Measurements from ENCODE around the gene FAM114A1.
"Not testable (repeated sequence)": the region's sequence is repeated elsewhere in the genome, so short reads cannot be mapped to it uniquely, and the experiment has no call there.

Gene FAM114A1

DNA sequence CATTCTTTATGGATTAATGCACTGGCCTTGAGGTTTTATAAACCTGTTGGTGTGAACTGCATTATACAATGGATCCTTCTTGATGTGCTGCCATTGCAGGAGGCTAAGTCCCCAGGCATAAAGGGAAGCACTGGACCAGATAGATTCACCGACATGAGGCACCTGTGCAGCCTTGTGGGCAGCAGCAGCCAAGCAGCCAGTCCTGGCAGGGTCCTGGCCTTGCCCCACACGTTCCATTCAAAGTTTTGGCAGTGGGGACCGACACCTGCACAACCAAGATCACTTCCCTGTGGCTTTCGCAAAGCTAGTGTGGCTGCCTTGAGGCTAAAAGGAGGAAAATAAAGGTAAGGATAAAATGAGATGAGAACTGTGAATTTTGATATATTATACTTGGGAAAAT, 111.5 kb downstream of the FAM114A1 start:
- DNase-seq: no peak

DNA sequence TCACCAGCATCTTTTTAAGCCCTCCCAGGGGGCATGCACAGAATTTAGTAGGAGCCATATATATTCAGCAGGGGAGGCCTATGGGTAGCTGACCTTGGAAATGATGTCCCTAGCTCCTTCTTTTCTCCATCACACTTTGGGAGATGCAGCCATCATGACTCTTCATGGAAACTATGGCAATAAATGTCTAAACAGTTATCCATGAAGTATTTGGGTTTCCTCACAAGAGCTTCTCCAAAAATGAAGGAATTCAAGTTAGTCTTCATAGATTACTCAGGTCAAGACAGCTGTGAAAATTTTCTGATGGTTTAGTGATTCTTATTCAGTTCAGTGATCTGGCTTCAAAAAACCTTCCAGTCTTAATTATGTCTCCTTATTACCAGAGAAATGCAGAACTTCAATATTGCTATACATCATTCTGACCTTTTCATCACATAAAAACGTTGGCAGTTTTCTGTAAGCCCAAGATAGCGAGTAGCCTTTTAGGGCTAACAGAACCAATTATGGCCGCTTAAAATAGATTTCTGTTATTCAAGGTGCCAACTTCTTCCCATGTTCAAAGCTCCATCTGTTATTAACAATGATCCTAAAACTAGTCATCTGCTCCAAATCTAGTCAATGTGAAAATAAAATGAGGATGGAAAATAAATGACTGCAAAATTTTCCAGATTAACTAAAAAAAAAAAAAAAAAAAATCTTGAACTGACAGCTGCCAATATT, 112.1 kb downstream of the FAM114A1 start:
- no peak for DNase-seq

DNA sequence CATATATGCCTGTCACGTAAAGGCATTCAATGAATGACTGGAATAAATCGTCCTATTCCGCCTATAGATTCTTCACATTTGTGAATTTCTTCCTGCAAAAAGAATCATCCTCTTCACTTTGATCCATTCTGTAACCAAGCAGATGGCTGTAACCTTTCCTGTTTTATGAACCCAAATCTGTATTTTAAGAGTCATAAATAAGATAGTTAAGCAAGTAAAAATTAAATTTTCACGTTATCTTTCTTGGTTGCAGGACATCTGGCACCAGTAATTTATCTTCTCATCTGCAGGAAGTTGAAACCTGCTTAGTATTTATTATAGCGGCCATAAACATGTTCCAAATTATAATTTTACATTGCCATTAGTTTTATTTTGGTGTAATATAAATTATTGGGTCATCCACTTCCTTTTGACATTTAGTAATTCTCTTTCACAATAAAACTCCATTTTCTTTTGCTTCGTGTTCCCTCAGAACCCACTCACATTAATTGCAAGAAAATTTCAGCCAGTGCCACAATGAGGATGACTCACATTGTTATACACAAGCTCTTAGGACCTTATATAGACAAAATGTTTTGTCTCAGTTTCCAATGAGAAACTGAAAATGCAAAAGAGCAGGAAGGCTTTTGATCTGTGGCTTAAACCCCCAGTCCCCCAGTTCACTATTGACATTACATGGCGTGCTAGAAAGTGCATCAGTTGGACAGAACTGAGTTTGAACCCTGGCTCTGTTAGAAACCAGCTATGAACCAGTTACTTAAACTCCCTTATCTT, 113.5 kb downstream of the FAM114A1 start:
- DNase-seq: peak; percentile 83 to 86

DNA sequence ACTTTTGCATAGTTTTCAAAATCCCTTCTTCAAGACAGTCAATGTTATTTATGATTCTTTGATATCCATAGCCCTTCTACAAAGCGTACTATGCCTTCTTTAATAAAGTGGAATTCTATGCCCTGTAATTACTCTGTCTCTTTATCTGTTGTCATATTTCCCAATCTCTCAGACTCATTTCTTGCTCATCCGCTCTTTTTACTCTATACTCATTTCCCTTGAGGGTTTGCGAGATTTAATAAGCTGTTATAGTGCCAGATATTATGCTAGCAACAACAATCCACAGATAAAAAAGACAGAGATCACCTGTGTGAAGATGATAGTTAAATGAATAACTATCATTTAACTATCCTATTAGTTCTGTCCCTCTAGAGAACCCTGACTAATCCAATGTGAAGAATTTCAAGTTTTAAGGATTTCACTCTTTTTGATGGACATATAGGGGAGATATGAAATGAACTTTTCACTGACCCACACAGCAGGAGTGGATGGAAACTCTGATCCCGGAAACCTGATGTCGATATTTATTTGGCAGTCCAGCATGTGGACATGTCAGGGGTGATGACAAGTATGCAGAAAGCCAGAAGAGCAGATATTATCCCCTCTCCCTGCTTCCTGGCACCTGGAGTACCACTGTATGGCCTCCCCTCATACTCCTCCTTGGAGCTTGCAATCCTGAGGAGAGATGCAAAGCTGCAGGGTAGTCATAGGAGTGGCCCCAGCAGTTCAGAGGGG, 114.9 kb downstream of the FAM114A1 start:
- DNase-seq: no peak

DNA sequence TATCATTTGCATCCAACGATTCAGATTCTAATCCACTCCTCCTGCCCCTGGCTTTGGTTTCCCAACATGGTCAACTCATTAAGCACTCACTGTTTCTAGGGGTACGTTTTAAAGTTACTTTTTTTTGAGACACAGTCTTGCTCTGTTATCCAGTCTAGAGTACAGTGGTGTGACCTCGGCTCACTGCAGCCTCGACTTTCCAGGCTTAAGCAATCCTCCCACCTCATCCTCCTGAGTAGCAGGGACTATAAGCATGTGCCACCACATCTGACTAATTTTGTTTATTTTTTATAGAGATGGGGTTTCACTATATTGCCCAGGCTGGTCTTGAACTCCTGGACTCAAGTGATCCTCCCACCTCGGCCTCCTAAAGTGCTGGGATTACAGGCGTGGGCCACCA, 115.7 kb downstream of the FAM114A1 start:
- DNase-seq: peak; percentile 57 to 75

DNA sequence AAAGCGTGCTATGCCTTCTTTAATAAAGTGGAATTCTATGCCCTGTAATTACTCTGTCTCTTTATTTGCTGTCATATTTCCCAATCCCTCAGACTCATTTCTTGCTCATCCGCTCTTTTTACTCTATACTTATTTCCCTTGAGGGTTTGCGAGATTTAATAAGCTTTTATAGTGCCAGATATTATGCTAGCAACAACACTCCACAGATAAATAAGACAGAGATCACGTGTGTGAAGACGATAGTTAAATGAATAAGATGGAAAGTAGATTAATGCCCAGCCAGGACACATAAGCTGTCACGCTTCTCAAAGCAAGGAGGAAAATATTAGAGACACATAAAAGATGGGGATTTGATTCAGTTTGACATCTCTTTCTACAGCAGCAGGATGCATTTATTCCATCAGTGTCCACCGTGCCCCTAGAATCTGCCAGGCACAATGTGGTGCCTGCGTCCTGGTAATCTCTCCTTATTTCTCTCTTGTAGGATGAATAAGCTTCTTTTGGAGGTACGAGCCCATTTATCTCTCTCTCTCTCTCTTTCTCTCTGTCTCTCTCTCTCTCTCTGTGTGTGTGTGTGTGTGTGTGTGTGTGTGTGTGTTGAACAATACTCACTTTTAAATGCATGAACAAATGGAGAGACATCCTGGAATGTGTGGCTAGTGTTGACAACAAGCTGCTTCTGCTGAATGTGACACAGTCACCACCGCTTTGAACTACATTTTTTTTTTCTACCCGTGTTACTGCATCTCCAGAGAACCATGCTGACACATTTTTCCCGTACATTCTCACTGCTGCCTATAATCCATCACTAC, 116.4 kb downstream of the FAM114A1 start:
- no peak for DNase-seq

DNA sequence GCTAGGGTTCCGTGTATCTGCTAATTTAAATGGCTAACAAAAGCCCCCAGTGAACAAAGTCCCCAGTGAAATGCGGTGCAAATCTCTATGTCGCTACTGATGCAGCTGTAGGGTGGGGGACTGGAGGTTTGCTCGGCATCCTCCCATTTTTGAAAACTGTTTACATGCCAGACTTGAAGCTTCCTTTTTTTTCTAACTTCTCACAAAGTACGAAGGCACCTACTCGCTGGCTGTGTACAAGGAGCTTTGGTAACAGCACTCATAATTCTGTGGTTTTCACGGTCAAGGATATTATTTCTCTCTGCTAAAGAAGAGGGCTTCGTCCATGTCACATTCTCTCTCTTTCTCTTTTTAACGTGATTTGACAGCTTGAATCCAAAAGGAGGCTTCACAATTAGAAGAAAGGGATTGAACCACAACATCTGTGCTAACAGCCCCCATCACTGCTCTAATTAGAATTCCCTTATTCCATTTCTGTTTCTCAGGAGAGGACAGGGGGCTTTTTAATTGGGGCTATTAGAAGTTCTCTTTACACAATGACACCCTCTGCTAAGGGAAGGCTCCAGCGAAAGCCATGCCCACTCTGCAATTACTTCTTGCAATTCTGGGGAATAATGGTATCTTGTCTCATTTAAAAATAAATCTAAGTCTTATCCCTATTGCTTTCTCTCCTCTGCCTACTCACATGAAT, 117.9 kb downstream of the FAM114A1 start:
- peak; percentile 27 to 28 for DNase-seq

DNA sequence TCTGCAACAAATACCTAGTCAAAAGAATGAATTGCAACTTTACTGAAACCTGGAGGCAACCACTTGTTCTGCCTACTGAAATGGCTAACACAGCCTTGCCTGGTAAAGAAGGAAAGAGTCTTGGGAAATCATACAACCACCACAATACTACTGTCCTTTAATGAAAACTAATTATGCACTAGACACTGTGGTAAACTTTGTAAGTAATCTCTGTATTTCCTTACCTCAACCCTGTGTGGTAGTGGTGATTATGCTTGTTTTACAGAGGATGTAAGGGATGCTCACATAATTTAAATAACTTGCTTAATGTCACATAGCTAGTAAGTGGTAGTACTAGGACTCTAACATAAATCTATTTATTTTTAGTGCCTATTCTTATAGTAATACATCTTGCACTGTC, 119.9 kb downstream of the FAM114A1 start:
- no peak for DNase-seq

DNA sequence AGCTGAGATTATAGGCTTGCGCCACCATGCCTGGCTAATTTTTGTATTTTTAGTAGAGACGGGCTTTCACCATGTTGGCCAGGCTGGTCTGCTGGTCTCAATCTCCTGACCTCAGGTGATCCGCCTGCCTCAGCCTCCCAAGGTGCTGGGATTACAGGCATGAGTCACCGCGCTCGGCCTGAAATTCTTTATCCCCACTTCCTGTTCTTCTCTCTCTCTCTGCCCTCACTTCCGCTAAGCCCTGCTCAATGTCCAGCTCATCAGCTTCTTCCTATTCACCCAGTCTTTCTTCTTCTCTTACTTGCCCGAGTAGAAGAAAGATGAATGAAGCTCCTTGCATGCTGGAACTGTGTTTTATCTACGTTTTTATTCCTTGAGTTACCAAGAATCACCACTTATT, 120.7 kb downstream of the FAM114A1 start:
- not testable (repeated sequence) for DNase-seq

DNA sequence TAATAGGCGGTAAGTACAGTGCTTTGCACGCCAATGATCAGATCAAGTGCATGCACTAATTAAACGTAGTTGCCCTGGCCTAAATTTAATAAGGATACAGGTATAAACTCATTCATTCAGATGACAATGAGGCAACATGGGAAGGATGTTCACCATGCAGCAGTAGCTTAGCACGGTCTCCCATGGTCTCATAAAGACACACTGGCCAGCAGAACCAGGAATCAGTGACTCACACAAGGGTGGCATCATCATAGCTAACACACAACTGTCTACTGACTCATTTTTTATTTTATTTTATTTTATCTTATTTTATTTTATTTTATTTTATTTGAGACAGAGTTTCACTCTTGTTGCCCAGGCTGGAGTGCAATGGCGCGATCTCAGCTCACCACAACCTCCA, 121.9 kb downstream of the FAM114A1 start:
- DNase-seq: no peak

DNA sequence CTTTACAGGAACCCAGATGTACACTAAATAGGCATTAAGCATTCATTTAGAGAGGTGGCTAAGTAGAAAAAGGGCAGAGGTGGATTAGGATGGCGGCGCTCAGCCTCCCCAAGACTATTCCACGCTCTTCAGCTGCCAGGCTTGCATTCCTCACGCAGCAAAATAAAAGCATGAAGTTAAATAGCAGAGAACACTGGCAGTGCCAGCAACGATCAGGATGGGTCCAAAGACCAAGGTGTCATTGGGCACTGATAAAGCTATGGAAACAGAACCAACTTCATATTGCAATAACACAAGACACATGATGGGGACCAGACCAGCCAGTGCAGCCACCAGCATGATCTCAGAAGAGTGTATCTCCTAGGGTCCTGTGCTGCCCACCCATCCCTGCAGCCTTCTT, 122.6 kb downstream of the FAM114A1 start:
- no peak for DNase-seq

DNA sequence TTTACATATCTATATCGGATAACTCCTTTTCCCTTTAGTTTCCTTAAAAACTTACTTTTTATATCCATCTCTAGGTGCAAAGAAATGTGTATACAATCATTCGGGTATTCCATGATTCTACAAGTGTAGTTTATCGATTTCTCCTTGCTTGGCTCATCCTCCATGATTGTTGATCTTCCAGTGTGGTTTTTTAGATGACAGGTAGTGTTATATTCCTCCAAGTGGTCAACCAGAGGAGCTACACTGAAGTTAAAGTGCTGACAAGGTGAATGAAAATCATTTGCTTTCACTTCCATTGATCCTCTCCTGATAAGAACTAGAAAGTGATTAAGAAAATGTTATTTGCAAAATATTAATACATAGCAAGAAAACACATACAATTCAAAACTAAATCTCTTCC, 126.1 kb downstream of the FAM114A1 start:
- no peak for DNase-seq

DNA sequence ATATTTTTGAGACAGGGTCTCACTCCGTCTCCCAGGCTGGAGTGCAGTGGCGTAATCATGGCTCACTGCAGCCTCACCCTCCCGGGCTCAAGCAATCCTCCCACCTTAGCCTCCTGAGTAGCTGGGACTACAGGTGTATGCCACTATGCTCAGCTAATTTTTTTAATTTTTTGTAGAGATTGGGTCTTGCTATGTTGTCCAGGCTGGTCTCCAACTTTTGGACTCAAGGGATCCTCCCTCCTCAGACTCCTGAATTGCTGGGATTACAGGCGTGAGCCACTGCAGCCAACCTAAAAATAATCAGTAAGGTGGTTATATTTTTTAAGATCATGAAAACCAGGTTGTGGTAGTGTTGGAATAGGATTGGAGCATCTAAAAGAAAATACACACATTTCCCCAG, 126.5 kb downstream of the FAM114A1 start:
- DNase-seq: no peak
